HS-5 (cell line): Measurements from ENCODE around the gene NUDT5.
"Not testable (repeated sequence)": the region's sequence is repeated elsewhere in the genome, so short reads cannot be mapped to it uniquely, and the experiment has no call there.

Source experiments
- DNase-seq: peaks from one replicate; pipeline ENCODE4 v3.0.0-alpha.2; 2012; ENCODE audit warnings: low read depth

Gene NUDT5

DNA sequence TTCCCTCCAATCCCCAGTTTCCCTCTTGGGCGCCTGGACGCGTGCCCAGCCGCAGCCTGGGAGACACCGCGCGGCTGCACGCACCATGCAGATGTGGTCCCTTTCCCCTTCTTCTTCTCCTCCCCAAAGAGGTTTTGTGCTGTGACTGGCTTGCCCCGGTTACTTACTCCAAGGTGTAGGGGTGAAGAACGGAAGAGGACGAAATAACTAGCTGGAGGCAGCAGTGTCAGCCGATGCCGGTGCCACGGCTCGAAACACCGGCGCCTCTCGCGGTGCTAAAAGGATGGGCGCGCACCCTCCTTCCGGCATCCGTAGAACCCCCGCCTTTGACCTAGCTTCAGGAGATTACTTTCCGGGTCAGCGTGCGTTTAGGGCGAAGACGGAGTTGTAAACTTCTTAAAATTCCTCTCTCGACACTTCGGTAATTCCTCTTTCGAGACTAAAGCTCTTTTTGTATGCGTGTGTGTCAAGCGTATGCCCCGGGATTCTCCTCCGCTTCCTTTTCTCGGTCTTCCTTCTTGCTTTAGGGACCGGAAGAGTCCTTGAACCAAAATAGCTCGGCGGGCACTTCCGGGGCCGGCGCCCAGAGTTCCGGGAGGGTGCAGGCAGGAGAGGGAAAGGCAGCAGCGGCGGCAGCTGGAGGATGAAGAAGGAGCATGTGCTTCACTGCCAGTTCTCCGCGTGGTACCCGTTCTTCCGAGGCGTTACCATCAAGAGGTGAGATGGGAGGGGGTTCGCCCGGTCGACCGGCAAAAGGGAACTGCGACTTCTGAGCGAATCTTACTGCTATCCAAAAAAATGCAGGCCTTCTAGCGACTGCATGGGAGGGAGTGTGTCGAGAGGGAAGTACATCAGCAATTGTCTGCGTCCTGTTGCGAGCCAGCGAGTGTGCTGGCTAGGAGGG lies at the start of gene NUDT5, which contains the start of gene CDC123:
TSS of gene NUDT5 (minus strand) at position 289 of the 904 bp plus-strand sequence. CDS start 9,600 bp downstream, outside the sequence.
TSS of gene CDC123 (plus strand) at position 586 of the 904 bp plus-strand sequence. CDS start at position 644, 58 bp downstream.
- DNase-seq, result peak; percentile 70

GRCh38 chr10:12243864-12244620 lies 48.4 kb upstream of the NUDT5 start:
- no peak for DNase-seq

GRCh38 chr10:12241810-12242529 lies 46.3 kb upstream of the NUDT5 start:
- DNase-seq, result no peak

- DNase-seq, result no peak
Measured at GRCh38 chr10:12238821-12239220, 43.1 kb upstream of the NUDT5 start.

DNA sequence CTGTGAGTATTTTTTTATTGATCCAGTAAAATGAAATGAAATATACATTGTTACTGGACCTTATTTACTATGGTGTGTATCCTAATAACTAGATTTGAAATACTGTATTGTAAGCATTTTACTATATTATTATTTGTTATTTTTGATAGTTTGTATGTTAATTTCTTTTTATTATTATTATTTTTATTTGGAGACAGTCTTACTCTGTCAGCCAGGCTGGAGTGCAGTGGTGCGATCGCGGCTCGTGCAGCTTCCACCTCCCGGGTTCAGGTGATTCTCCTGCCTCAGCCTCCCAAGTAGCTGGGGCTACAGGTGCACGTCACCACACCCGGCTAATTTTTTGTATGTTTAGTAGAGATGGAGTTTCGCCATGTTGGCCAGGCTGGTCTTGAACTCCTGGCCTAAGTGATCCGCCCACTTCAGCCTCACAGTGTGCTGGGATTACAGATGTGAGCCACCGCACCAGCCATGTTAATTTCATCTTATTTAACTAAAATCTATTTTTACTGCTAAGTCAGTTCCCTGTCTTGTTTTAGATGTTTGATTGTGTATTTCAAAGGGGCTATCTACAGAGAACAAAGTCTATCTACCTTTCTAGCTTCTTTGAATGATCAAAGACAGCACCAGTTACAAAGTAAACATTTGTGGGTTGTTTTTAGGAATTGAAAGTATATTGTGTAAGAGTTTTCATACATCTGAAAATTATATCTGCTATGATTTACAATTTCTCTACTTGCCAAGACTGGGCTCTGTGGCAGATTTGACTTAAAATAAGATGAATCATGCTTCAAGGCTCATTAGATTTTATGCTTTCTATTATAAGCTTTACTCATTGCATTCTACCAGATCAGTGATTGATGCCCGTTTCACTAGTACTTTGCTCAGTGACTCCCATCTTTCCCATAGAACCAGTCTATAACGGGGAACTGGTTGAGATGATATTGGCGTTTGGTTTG lies 41.9 kb upstream of the NUDT5 start:
- DNase-seq, result no peak

DNA sequence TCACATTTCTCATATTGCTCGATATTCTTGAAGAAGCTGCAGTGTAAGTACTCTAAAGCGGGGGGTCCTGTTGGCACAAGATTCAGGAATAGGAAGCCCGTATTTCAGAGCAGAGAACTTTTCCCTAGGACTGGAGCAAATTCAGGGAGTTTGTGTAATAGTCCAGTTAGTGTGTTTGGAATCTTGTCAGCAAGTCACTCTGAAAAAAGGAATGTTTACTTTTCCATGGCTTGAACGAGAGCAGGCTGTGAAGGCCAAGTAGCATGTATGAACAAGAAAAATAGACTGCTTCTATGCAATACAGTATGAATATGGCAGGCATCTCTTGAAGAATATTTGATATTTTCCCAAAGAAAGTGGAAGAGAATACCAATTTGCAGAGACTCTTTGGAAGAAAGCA lies 40.1 kb upstream of the NUDT5 start:
- no peak for DNase-seq

- DNase-seq, result no peak
Measured at GRCh38 chr10:12235116-12235694, 39.5 kb upstream of the NUDT5 start.

DNA sequence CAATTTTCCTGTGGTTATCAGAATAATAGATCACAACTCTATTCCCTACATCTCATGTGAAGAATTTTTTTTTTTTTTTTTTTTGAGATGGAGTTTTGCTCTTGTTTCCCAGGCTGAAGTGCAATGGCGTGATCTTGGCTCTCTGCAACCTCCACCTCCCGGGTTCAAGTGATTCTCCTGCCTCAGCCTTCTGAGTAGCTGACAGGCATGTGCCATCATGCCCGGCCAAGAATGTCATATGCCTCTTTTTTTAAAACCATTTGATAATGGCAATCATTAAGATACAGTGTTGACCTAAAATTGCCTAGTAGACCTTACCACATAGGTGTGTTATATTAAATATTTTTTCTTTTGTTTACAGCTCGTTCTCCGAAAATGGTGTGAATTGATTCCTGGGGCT lies 39.0 kb upstream of the NUDT5 start:
- not testable (repeated sequence) for DNase-seq

GRCh38 chr10:12228851-12229250 lies 33.2 kb upstream of the NUDT5 start:
- DNase-seq, result no peak

DNA sequence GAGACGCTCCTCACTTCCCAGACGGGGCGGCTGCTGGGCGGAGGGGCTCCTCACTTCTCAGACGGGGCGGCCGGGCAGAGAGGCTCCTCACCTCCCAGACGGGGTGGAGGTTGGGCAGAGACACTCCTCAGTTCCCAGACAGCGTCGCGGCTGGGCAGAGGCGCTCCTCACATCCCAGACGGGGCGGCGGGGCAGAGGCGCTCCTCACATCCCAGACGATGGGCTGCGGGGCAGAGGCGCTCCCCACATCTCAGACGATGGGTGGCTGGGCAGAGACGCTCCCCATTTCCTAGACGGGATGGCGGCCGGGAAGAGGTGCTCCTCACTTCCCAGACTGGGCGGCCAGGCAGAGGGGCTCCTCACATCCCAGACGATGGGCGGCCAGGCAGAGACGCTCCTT lies 30.7 kb upstream of the NUDT5 start:
- not testable (repeated sequence) for DNase-seq

- DNase-seq, result no peak
Measured at GRCh38 chr10:12225444-12225843, 29.8 kb upstream of the NUDT5 start.

- DNase-seq, result no peak
Measured at GRCh38 chr10:12221323-12222298, 25.9 kb upstream of the NUDT5 start.

GRCh38 chr10:12218991-12219390 lies 23.3 kb upstream of the NUDT5 start:
- no peak for DNase-seq

DNA sequence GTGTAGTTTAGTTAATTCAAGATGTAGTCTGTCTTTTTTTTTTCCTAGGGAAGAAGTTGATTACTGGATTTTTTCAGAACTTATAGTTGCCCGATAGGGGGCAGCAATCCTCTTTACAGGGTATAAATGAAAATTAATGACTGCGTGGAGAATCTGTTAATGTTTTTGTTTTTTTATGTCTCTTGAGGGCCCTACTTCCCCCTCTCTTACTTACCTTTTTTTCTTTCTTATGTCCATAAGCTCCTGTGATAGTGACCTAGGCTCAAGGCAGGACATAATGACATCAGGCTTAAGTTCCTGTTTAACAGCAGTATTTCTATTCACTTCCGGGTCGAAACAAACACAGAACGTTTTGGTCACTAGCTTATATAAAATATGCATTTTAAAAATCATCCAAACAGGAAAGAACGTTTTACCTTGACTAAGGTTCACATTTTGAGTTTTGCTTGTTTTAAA lies 19.1 kb upstream of the NUDT5 start:
- no peak for DNase-seq

- DNase-seq, result no peak
Measured at GRCh38 chr10:12214093-12214492, 18.4 kb upstream of the NUDT5 start.

GRCh38 chr10:12213621-12214020 lies 17.9 kb upstream of the NUDT5 start:
- DNase-seq, result no peak

DNA sequence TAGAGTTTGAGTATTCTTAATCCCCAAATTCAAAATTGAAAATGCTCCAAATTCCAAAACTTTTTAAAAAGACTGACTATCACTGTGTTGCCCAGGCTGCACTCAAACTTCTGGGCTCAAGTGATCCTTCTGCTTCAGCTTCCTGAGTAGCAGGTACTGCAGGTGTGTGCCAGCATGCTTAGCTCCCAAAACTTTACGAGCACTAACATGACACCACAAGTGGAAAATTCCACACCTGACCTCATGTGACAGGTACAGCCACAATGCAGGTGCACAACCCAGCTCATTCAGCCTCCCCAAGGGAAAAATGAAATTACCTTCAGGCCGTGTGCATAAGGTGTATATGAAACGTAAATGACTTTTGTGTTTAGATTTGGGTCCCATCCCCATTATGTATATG lies 16.8 kb upstream of the NUDT5 start:
- DNase-seq, result no peak

DNA sequence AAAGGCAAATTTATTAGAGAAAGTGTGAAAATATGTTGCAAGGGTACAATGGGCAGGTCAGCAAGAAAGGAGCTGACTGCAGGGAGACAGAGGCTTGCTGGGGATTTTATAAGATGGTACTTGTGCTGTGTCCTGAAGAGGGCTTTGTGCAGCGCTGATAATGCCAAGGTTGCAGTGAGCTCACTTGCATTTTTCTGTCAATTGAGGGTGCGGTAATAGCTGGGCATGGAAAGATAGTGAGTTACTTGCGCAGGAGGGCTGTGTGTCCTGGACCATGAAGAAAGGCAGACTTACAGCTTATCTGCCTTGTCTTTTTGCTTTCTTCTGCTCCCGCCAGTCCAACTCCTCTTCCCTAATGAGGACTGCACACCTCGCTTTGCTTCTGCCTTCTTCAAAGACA lies 12.8 kb upstream of the NUDT5 start:
- no peak for DNase-seq

- no peak for DNase-seq
Measured at GRCh38 chr10:12207114-12207513, 11.4 kb upstream of the NUDT5 start.
